ENCODE results near the gene PRR12.

PRR12 gene

GRCh38 chr19:49669516-49669915 lies 78.5 kb downstream of the PRR12 start:
- no peak for DNase-seq

GRCh38 chr19:49672131-49672919 lies 81.3 kb downstream of the PRR12 start:
- peak; percentile 60 for DNase-seq
